ENCODE results near the gene PWWP2A. TPM values are rescaled to one million over a fixed set of nuclear protein-coding genes. Genes with fewer than 3 reads are reported as not detected.

Gene PWWP2A
- polyA plus RNA-seq, 1 of the 3 experiments (the other 2 are of a cell fraction): 5.7 TPM

DNA sequence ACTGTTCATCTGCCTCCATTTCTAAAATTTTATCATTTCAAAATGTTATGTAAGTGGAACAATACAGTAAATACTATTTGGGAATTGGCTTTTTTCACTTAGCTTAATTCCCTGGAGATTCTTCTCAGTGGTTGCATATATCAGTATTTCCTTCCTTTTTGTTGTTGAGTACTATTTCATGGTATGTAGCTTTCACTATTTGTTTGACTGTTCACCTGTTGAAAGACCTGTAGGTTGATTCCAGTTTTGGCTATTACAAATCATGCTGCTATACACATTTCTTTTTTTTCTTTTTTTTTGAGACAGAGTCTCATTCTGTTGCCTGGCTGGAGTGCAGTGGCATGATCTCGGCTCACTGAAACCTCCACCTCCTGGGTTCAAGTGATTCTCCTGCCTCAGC, 33.0 kb upstream of the PWWP2A start:
- no peak overlapping the region for H3K27ac ChIP-seq (ENCODE audit: low read depth in 2 of 2, low read length in 1 of 2)
- H3F3A ChIP-seq (replicated peaks; ENCODE audit: insufficient read depth): no peaks in the 10 kb centered on the region
- no peaks in the 10 kb centered on the region for H3K79me2 ChIP-seq (ENCODE audit: insufficient read depth)
- no peak overlapping the region for H2AFZ ChIP-seq (ENCODE audit: low read depth)
- H3K36me3 ChIP-seq (replicated peaks in 1 of 2; ENCODE audit: control insufficient read depth in 1 of 2, insufficient read depth in 2 of 2, low read length in 1 of 2): no peaks in the 10 kb centered on the region
- no peaks in the 10 kb centered on the region for H4K20me1 ChIP-seq (ENCODE audit: insufficient read depth)
- H3K4me2 ChIP-seq: no peak overlapping the region
- H3K9me3 ChIP-seq: no peaks in the 10 kb centered on the region
- no peaks in the 10 kb centered on the region for H3K9me2 ChIP-seq
- no peak overlapping the region for H3K4me3 ChIP-seq (ENCODE audit: low read depth in 2 of 2, low read length in 1 of 2)
- no peaks in the 10 kb centered on the region for H3K4me1 ChIP-seq (ENCODE audit: control insufficient read depth in 1 of 2, insufficient read depth in 2 of 2, low read depth in 1 of 2, low read length in 1 of 2)
- H3K9ac ChIP-seq: no peak overlapping the region
- CTCF ChIA-PET: no interaction called here
- POLR2A ChIA-PET: no interaction called here
- WGBS (ENCODE audit: low lambda C conversion rate): 100% methylated on average over 1 of the region's 1 CpG
- H3K27me3 ChIP-seq (ENCODE audit: insufficient read depth): no peaks in the 10 kb centered on the region
- TF ChIP-seq GATA2 (CRISPR knock-in tag; IDR thresholded peaks at IDR 0.05) (no peak), IRF3 (IDR thresholded peaks at IDR 0.05; ENCODE audit: low read depth, low read length) (no peak), REST (IDR thresholded peaks at IDR 0.05; ENCODE audit: low read depth, low read length) (no peak), FOSL2 (IDR thresholded peaks at IDR 0.05; ENCODE audit: borderline replicate concordance, low read depth) (no peak), RAD21 (IDR thresholded peaks at IDR 0.05; ENCODE audit: low read length) (no peak), JUND (IDR thresholded peaks at IDR 0.05) (no peak), MXI1 (IDR thresholded peaks at IDR 0.05; ENCODE audit: low read depth, low read length) (no peak)
- TF ChIP-seq, protein P1, sequence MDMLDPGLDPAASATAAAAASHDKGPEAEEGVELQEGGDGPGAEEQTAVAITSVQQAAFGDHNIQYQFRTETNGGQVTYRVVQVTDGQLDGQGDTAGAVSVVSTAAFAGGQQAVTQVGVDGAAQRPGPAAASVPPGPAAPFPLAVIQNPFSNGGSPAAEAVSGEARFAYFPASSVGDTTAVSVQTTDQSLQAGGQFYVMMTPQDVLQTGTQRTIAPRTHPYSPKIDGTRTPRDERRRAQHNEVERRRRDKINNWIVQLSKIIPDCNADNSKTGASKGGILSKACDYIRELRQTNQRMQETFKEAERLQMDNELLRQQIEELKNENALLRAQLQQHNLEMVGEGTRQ (IDR thresholded peaks at IDR 0.05; ENCODE audit: borderline replicate concordance, low read depth, low read length): no peak
- no peak for DNase-seq

- H3K4me3 ChIP-seq (ENCODE audit: low read depth in 2 of 2, low read length in 1 of 2): no peak overlapping the region
- CTCF ChIA-PET: no interaction called here
- no peaks in the 10 kb centered on the region for H3K4me1 ChIP-seq (ENCODE audit: control insufficient read depth in 1 of 2, insufficient read depth in 2 of 2, low read depth in 1 of 2, low read length in 1 of 2)
- TF ChIP-seq NFIC (IDR thresholded peaks at IDR 0.05; ENCODE audit: borderline replicate concordance) (no peak), RCOR1 (IDR thresholded peaks at IDR 0.05; ENCODE audit: low read length) (no peak), NRF1 (IDR thresholded peaks at IDR 0.05; ENCODE audit: low read depth, low read length) (no peak), CHD2 (IDR thresholded peaks at IDR 0.05; ENCODE audit: low read length, partially characterized antibody) (no peak), JUND (IDR thresholded peaks at IDR 0.05) (no peak), EP300 (IDR thresholded peaks at IDR 0.05; ENCODE audit: borderline replicate concordance in 1 of 2, low read depth in 1 of 2, low read length in 1 of 2) (no peak), MEF2A (IDR thresholded peaks at IDR 0.05; ENCODE audit: borderline replicate concordance, low read depth) (no peak), FOXM1 (IDR thresholded peaks at IDR 0.05; ENCODE audit: low read depth) (no peak), TAF1 (IDR thresholded peaks at IDR 0.05; ENCODE audit: borderline replicate concordance, low read depth, low read length) (no peak), FOSL2 (IDR thresholded peaks at IDR 0.05; ENCODE audit: borderline replicate concordance, low read depth) (no peak), SIN3A (IDR thresholded peaks at IDR 0.05; ENCODE audit: borderline replicate concordance, low read depth, low read length) (no peak), GABPA (IDR thresholded peaks at IDR 0.05; ENCODE audit: low read depth) (no peak), ELF1 (IDR thresholded peaks at IDR 0.05) (no peak), TEAD4 (IDR thresholded peaks at IDR 0.05; ENCODE audit: borderline replicate concordance, insufficient read depth) (no peak)
- TF ChIP-seq, protein P2, sequence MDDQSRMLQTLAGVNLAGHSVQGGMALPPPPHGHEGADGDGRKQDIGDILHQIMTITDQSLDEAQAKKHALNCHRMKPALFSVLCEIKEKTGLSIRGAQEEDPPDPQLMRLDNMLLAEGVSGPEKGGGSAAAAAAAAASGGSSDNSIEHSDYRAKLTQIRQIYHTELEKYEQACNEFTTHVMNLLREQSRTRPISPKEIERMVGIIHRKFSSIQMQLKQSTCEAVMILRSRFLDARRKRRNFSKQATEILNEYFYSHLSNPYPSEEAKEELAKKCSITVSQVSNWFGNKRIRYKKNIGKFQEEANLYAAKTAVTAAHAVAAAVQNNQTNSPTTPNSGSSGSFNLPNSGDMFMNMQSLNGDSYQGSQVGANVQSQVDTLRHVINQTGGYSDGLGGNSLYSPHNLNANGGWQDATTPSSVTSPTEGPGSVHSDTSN (IDR thresholded peaks at IDR 0.05): no peak
- TF ChIP-seq, protein P3, sequence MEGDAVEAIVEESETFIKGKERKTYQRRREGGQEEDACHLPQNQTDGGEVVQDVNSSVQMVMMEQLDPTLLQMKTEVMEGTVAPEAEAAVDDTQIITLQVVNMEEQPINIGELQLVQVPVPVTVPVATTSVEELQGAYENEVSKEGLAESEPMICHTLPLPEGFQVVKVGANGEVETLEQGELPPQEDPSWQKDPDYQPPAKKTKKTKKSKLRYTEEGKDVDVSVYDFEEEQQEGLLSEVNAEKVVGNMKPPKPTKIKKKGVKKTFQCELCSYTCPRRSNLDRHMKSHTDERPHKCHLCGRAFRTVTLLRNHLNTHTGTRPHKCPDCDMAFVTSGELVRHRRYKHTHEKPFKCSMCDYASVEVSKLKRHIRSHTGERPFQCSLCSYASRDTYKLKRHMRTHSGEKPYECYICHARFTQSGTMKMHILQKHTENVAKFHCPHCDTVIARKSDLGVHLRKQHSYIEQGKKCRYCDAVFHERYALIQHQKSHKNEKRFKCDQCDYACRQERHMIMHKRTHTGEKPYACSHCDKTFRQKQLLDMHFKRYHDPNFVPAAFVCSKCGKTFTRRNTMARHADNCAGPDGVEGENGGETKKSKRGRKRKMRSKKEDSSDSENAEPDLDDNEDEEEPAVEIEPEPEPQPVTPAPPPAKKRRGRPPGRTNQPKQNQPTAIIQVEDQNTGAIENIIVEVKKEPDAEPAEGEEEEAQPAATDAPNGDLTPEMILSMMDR (IDR thresholded peaks at IDR 0.05): no peak
Measured at GRCh38 chr5:160151017-160151416, 31.8 kb upstream of the PWWP2A start.

More at GRCh38 chr5:160151017-160151416, 31.8 kb upstream of the PWWP2A start:
- Histone ChIP-seq H3K79me2 (ENCODE audit: insufficient read depth) (no peaks in the 10 kb centered on the region), H3K9me3 (no peaks in the 10 kb centered on the region), H3F3A (replicated peaks; ENCODE audit: insufficient read depth) (no peaks in the 10 kb centered on the region), H2AFZ (ENCODE audit: low read depth) (no peak overlapping the region), H3K36me3 (replicated peaks in 1 of 2; ENCODE audit: control insufficient read depth in 1 of 2, insufficient read depth in 2 of 2, low read length in 1 of 2) (no peaks in the 10 kb centered on the region), H4K20me1 (ENCODE audit: insufficient read depth) (no peaks in the 10 kb centered on the region), H3K27me3 (ENCODE audit: insufficient read depth) (no peaks in the 10 kb centered on the region), H3K4me2 (no peak overlapping the region), H3K27ac (ENCODE audit: low read depth in 2 of 2, low read length in 1 of 2) (no peak overlapping the region), H3K9me2 (no peaks in the 10 kb centered on the region), H3K9ac (no peak overlapping the region)
- WGBS (ENCODE audit: low lambda C conversion rate): 91% methylated on average over 3 of the region's 3 CpGs
- no peak for DNase-seq
- POLR2A ChIA-PET: no interaction called here
